H7 (cell line): Measurements from ENCODE around the gene ETS1. TPM values are rescaled to one million over a fixed set of nuclear protein-coding genes. Genes with fewer than 3 reads are reported as not detected.

Experiments
- DNase-seq: peaks from one replicate; pipeline ENCODE4 v3.0.0; 2012
- H3K27me3 ChIP-seq: 2 replicates; pipeline ENCODE4 v1.6.0; 2011; ENCODE audit warnings: mild to moderate bottlenecking, low read length; ENCODE audit not compliant: control insufficient read depth, insufficient read depth
- H3K36me3 ChIP-seq: replicated peaks from 2 replicates; pipeline ENCODE4 v1.5.1; 2011; ENCODE audit warnings: low read length; ENCODE audit not compliant: control insufficient read depth, insufficient read depth
- H3K4me3 ChIP-seq: 2 replicates; pipeline ENCODE4 v1.5.1; 2011; ENCODE audit warnings: low read depth, mild to moderate bottlenecking, control low read depth, low read length, moderate library complexity; ENCODE audit not compliant: insufficient read depth
- total RNA-seq: library from RNA; depleted of rRNA; stranded (reverse); fragments of >200 nt; shearing (Covaris generic); gene quantifications from 2 replicates; pipeline ENCODE4 v1.2.3, GENCODE V29; 2014; rRNA removed

Gene ETS1
- total RNA-seq, 1 experiment from 2014 or later: 24.1 TPM

DNA sequence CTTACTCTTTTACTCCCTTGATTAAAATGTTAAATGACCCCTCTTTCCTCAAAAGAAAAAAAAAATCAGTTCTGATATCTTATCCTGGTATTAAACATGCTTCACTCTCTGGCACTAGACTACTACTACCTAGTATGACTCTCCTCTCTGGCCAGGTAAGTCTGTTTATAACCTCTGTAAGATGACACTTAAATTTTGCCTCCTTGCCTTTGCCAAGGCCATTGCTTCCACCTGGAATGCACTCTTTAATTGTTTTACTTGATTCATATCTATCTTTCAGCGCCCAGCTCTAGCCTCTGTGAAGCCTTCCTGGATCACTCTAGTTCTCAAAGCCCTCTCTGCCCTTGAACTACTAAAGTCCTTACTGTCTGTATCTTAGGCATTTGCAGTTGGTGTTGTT, 170.4 kb downstream of the ETS1 start:
- Histone ChIP-seq H3K27me3 (no peaks in the 10 kb centered on the region), H3K4me3 (no peak overlapping the region), H3K36me3 (no peaks in the 10 kb centered on the region)
- DNase-seq: no peak

DNA sequence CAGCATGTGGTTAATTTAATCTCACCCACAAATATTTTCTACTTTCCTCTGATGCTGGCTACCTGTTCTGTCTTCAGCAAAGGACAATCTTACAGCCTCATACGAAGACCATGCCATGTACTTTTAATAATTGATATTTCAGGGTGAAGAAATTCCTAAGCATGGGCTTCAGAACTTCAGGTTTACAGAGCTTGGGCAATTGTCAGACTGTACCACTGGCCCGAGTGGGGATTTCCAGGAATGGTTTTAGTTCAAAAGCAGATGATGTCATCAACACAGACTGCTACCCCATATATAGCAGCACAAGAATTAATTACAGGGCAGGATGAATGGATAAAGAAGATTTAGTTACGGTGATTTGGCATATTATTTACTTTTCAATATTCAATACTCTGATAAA, 171.8 kb downstream of the ETS1 start:
- Histone ChIP-seq H3K36me3 (no peaks in the 10 kb centered on the region), H3K4me3 (no peak overlapping the region), H3K27me3 (no peaks in the 10 kb centered on the region)
- no peak for DNase-seq

DNA sequence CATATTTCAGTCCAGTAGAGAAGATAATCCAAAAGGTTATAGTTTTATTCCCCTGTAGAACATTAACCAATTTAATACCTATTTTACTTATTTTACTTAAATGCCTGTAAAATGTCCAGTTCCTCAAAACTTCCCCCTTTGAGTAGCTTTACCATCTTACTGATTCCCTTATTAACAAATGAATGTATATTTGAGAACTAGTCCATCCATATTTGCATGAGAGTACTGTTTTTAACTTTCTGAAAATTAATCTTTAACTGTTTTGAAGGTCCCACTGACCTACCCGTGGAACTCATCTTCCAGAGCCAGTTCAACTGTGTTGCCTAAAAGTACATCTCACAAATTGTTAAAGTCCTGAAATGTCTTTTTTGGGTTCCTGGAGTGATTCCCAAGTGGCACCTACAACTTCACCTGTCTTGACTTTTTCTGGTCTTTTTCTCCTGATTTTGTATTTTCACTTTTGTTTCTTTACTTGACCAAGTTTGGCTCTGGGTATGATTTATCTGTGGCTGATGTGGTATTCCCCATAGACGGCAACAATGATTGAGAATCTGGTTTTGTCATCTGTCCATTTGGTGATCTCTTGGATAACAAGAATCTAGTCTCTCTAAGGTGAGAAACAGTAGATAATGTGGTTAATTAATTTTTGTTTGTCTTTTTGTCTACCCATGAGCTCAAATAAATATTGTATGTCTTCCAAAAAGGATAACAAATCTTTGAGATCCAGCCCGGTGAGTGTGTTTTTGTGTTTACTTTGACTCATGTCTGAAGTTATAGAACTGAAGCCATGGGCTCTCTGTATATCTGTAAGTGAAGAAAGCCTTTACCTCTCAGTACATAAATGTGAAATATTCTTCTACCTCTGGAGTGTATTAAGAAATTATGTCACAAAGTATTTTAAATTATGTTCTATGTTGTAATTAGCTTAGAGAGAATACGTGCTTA, 174.2 kb downstream of the ETS1 start:
- no peaks in the 10 kb centered on the region for H3K27me3 ChIP-seq
- no peak for DNase-seq
- no peak overlapping the region for H3K4me3 ChIP-seq
- no peaks in the 10 kb centered on the region for H3K36me3 ChIP-seq

DNA sequence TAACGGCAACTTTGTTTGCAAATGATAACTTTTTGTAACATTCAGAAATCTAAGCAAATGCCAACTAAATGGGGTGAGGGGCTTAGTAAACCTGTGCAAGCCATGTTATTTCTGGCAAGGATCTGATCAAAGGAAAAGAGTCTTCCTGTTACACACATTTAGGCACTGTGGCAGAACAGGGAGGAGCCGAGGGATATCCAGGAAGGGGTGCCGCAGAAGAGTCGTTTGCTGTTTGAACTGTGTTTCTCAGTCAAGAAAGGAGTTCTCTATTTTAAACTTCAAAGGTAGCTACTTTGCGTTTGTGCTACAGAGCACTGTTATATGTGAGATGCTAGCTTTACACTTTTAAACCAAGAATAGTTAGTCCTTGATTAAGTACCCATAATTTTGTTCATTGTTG, 175.5 kb downstream of the ETS1 start:
- no peak for DNase-seq
- Histone ChIP-seq H3K27me3 (no peaks in the 10 kb centered on the region), H3K4me3 (no peak overlapping the region), H3K36me3 (no peaks in the 10 kb centered on the region)

- Histone ChIP-seq H3K36me3 (no peaks in the 10 kb centered on the region), H3K27me3 (no peaks in the 10 kb centered on the region), H3K4me3 (no peak overlapping the region)
- DNase-seq: no peak
These were observed 176.2 kb downstream of the ETS1 start for GRCh38 chr11:128411150-128411549.

- Histone ChIP-seq H3K27me3 (no peaks in the 10 kb centered on the region), H3K36me3 (no peaks in the 10 kb centered on the region), H3K4me3 (no peak overlapping the region)
- DNase-seq: no peak
These were observed 177.9 kb downstream of the ETS1 start for GRCh38 chr11:128409476-128409875.

Other genes starting within 250 kb of the ETS1 start
- gene FLI1, start 106.5 kb upstream of the ETS1 start, total RNA-seq: 4.0 and 6.9 TPM in 2 replicates